ENCODE results near the gene FBXO41. TPM values are rescaled to one million over a fixed set of nuclear protein-coding genes. Genes with fewer than 3 reads are reported as not detected.

The FBXO41 gene
- total RNA-seq, 2 experiments from 2014 or later, result 41.5 to 42.0 TPM

- intact Hi-C loops (cut with micrococcal nuclease), result no loop called here
- Mint-ChIP-seq H3K36me3 (ENCODE audit: low read depth) (no peaks in the 10 kb centered on the region), H3K27ac (no peak overlapping the region), H3K27me3 (peaks cover 58% of the 10 kb centered on the region), H3K4me3 (no peak overlapping the region), H3K4me1 (ENCODE audit: low read depth) (peaks cover 2% of the 10 kb centered on the region), H3K9me3 (no peaks in the 10 kb centered on the region)
- DNase-seq (no peak), ATAC-seq (no peak)
- TF ChIP-seq, protein P1, sequence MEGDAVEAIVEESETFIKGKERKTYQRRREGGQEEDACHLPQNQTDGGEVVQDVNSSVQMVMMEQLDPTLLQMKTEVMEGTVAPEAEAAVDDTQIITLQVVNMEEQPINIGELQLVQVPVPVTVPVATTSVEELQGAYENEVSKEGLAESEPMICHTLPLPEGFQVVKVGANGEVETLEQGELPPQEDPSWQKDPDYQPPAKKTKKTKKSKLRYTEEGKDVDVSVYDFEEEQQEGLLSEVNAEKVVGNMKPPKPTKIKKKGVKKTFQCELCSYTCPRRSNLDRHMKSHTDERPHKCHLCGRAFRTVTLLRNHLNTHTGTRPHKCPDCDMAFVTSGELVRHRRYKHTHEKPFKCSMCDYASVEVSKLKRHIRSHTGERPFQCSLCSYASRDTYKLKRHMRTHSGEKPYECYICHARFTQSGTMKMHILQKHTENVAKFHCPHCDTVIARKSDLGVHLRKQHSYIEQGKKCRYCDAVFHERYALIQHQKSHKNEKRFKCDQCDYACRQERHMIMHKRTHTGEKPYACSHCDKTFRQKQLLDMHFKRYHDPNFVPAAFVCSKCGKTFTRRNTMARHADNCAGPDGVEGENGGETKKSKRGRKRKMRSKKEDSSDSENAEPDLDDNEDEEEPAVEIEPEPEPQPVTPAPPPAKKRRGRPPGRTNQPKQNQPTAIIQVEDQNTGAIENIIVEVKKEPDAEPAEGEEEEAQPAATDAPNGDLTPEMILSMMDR (IDR thresholded peaks at IDR 0.05), result no peak
- POLR2A ChIA-PET, result no interaction called here
- CTCF ChIA-PET, result no interaction called here
These were observed 13.3 kb upstream of the FBXO41 start for GRCh38 chr2:73297586-73297985.

- TF ChIP-seq, protein P1 (IDR thresholded peaks at IDR 0.05), result no peak
- no peak overlapping the region for H3K27ac Mint-ChIP-seq
- peaks cover 4% of the 10 kb centered on the region for H3K4me1 Mint-ChIP-seq (ENCODE audit: low read depth)
- intact Hi-C loops (cut with micrococcal nuclease), result no loop called here
- DNase-seq (no peak), ATAC-seq (no peak)
- ChIA-PET CTCF (no interaction called here), POLR2A (no interaction called here)
- no peaks in the 10 kb centered on the region for H3K9me3 Mint-ChIP-seq
- H3K4me3 Mint-ChIP-seq, result no peak overlapping the region
- peaks cover 60% of the 10 kb centered on the region for H3K27me3 Mint-ChIP-seq
- no peaks in the 10 kb centered on the region for H3K36me3 Mint-ChIP-seq (ENCODE audit: low read depth)
These were observed 12.9 kb upstream of the FBXO41 start for GRCh38 chr2:73297151-73297559.

GRCh38 chr2:73295751-73296400 is 11.6 kb upstream of the FBXO41 start:
- intact Hi-C loops (cut with micrococcal nuclease), result no loop called here
- no peak overlapping the region for H3K27ac Mint-ChIP-seq
- POLR2A ChIA-PET, result no interaction called here

GRCh38 chr2:73294239-73294638 is 10.0 kb upstream of the FBXO41 start:
- peaks cover 61% of the 10 kb centered on the region for H3K27me3 Mint-ChIP-seq
- no peak overlapping the region for H3K27ac Mint-ChIP-seq

More at GRCh38 chr2:73295751-73296400, 11.6 kb upstream of the FBXO41 start:
- CTCF ChIA-PET, result interaction anchor here (1.1 kb wide), 1 partner anchor 68 kb away, joined by 3 read pairs; no protein-coding TSS in a partner anchor
- Mint-ChIP-seq H3K9me3 (no peaks in the 10 kb centered on the region), H3K4me3 (no peak overlapping the region), H3K27me3 (peaks cover 61% of the 10 kb centered on the region), H3K36me3 (ENCODE audit: low read depth) (no peaks in the 10 kb centered on the region), H3K4me1 (ENCODE audit: low read depth) (peaks cover 9% of the 10 kb centered on the region)
- TF ChIP-seq, protein P1 (IDR thresholded peaks at IDR 0.05), result no peak
- DNase-seq, result no peak
- no peak for ATAC-seq

More at GRCh38 chr2:73294239-73294638, 10.0 kb upstream of the FBXO41 start:
- H3K4me3 Mint-ChIP-seq, result no peak overlapping the region
- intact Hi-C loops (cut with micrococcal nuclease), result loop anchor here (5.0 kb wide), 1 partner anchor 62 kb away; the partner anchor contains the start of genes CCT7 and PRADC1
- no peaks in the 10 kb centered on the region for H3K36me3 Mint-ChIP-seq (ENCODE audit: low read depth)
- CTCF ChIA-PET, result interaction anchor here (0.9 to 1.5 kb wide), 2 partner anchors 9 to 26 kb away, joined by 3 read pairs; no protein-coding TSS in a partner anchor
- ATAC-seq (no peak), DNase-seq (no peak)
- TF ChIP-seq, protein P1 (IDR thresholded peaks at IDR 0.05), result no peak
- peaks cover 11% of the 10 kb centered on the region for H3K4me1 Mint-ChIP-seq (ENCODE audit: low read depth)
- H3K9me3 Mint-ChIP-seq, result no peaks in the 10 kb centered on the region
- POLR2A ChIA-PET, result interaction anchor here (0.6 kb wide), 1 partner anchor 294 kb away, joined by 3 read pairs; no protein-coding TSS in a partner anchor

Measured in activated CD8-positive, alpha-beta T cell treated with anti-CD3 and anti-CD28 coated beads for 36 hours (primary cell).